Left hindlimb (tissue), 1 donor: ENCODE results near the gene FBXO38.

ENCODE experiments used
- DNase-seq: peaks from one replicate; pipeline ENCODE4 v3.0.0-alpha.2; 2018

Gene FBXO38

DNA sequence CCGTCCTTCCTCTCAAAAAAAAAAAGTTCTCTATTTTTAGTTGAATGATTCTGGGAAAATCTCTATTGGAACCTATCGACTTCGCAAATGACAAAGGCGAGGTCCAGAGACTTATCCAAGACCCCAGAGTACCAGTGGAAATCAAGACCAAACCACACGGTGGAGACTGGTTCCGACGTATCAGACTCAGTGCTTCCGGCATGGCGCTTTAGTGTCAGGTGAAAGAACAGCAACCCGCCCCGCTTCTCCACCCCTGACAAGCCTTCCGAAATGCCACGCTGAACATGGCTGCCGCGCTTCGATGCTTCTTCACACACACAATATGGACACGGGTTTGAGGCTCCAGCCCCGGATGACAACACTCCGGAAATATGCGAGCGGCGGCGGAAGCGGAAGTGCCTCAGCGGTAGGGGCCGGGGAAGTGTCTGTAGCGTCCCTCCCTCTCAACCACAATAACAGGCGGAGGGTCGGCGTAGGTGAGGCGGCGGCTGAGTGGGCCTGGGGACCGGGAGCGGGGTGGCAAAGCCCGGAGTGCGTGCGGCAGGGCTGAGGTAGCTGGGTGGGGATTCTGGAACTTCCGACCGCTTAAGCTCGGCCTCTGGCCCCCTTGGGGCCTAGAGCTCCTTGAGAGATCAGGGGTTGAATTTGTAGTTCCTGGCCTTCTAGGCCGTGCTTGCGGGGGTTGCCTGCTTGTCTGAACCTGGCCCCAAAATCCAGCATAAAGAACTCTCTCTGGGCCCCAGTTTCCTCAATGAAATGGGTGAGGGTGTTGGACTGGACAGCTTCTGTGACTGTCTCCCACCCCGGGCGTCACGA is at the start of gene FBXO38:
Gene FBXO38, plus strand, starts transcription at position 395 of the 816 bp plus-strand sequence. CDS start 10,819 bp downstream, outside the sequence.
- DNase-seq, result peak; percentile 97

DNA sequence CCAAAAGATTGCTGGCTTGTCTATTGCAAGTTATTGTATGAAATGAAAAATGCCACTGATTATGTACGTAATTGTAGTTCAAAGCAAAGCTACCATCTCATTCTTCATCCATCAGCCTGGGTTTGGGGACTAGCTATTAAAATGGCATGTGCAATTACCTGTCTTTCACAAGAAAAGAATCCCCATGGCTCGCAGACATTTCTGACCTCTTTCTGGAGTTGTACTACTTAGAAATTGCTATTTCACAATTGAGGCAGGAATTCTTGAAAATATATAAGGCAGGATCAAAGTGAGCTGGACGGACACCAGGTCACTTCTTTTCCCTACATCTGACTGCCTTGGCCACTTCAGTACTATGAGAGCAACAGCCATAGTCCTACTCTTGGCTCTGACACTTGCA is 48.5 kb upstream of the FBXO38 start, which contains the start of gene SPINK9:
Gene SPINK9, plus strand, starts transcription at position 301 of the 400 bp plus-strand sequence. Its CDS starts 55 bp downstream, at position 356.
- no peak for DNase-seq

DNA sequence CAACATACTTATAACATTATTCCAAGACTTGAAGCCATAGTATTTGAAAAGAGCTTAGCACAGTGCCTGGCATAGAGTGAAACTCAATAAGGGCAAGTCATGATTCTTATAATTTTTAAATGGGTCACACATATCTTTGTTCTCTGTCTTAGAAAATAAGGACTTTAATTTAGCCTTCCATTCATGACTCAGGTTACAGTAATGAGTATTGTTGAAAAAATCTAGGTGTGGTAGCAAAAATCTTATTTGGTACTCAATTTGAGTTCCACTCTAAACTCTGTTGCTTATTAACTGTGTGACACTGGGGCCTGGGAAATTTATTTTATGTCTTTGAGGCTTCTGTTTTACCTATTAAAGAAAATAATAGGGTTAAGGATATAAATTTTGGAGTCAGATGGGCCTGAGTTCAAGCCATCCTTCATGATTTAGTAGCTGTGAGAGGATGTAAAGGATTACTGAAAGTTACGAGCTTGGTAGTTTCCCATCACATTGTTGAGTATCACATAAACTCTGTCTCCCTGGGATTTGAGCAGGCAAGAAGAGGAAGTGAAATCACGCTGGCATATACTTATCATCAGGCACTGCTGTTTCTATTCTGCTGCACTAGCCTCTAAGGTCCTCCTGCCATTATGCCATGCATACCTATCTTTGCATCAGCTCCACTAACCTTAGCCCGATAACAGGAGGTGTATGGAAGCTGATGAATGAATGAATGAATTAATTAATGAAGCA is 46.9 kb upstream of the FBXO38 start:
- DNase-seq, result no peak

GRCh38 chr5:148342371-148343045 is 41.2 kb upstream of the FBXO38 start:
- DNase-seq, result no peak

DNA sequence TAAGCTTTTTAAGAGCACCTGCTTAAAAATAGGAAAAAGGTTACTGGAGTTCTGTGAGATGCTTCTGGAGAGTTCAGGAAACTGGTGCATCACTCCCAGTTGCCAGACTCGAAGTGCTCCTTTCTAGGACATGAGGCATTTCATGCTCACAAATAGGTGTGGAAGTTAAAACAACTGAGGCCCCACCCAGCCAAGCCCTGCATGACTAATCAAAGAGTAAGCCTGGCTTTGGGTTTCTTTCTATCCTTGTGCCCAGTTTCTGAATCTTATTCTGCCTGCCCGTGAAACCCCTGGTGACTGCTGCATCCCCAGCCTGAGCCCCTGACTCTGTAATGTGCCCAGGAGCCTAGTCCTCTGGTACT is 40.7 kb upstream of the FBXO38 start:
- no peak for DNase-seq

- DNase-seq, result no peak
These were observed 39.9 kb upstream of the FBXO38 start for GRCh38 chr5:148343603-148344487.

GRCh38 chr5:148347706-148348105 is 36.1 kb upstream of the FBXO38 start:
- no peak for DNase-seq

DNA sequence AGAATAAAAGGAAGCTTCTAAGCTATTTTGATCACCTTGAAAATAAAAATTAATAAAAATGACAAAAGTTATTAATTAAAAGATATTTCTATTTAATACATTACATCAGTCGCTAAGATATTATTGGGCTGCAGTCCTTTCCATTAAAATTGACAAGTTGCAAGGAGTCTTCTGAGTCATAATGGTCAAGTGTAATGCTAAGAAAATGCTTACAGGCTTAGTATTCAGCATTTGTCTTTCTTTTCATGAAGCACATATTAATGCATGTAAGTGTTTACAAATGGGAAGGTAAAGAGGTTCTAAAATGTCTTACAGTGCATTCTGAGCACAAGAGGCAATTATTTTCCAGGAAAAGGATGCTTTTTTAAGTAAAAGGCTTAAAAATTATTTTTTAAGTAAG is 31.1 kb upstream of the FBXO38 start:
- DNase-seq, result no peak

GRCh38 chr5:148353634-148354033 is 30.1 kb upstream of the FBXO38 start:
- no peak for DNase-seq

GRCh38 chr5:148364343-148364742 is 19.4 kb upstream of the FBXO38 start:
- no peak for DNase-seq

DNA sequence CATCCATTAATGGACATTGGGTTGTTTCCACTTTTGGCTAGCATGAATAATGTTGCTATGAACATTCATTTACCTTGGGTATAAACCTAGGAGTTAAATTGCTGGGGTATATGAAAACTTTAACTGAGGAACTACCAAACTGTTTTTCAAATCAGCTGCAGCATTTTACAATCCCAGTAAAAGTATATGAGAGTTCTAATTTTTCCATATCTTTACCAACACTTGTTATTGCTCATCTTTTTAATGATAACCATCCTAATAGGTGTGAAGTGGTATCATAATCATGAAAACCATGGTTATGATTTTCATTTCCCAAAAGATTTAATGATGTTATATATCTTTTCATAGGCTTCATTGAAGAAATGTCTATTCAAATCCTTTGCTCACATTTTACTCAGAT is 15.5 kb upstream of the FBXO38 start:
- no peak for DNase-seq

DNA sequence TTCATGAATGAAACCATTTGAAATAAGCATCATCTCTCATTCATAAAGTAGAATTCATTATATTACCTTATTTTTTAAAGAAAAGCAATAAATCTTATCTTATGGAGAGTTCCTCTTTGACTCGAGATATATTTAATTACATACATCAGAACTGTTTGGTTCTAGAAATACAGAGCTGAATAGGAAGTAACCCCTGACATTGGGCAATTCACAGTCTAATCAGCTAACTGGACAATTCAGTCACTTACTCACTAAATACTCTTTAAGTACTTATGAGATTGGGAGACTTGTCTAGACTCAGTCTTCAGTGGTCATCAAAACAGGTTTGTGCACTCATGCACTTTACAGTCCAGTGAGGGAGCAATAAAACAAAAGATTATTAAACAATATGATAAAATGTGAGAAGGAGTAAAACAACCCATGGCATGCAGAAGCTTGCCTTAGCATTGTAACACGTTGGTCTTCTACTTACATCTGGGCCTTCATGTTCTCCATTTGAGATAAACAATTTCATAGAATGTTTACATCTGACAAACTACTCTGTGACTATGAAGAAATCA is 11.5 kb upstream of the FBXO38 start:
- no peak for DNase-seq

DNA sequence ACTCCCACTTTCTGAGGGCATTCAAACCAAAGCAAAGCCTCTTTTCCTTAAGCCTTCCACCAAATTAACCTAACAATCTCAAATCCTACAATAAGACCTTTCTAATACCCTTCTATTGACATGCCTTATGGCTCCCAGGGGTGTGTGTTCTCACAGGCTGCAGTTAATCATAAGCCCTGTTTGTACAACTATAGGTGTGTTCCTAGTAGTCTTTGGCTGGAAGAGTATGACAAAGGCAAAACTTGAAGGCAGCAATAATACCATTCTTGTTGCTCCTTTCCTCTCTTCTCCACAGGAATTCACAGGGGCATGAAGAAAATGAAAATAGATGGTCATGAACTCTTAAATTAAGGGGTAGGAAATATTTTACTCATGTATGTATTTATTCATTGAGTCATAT is 10.9 kb upstream of the FBXO38 start:
- no peak for DNase-seq

DNA sequence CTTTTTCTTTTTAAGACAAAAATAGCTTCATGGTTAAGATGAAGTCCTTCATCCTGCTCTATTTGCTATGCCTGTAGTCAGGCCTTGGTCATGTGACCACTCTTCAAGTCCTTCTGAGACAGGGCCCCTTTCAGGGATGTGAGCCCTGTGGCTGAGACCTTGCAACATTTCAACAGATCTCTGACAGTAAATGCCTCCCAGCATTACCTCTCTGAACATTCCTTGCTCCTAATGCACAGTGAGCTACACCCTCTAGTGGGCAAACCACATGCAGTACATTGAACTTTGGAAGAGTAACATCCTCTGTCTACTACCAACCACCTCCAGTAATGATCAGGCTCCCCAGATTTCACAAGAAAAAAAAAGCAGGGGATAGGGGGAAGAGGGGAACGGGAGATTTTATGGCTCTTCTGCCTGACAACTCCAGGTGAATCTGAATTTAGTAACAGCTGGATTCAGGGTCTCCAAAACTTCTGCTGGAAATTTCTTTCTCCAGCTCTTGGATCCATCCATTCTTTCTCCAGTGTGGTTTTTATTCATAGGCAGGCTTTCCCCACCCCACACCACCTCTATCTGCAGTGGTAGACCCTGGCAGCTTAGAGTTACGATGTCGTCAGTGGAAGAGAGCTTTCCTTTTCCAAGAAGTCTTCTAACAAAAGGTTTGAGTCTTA is 8.9 kb upstream of the FBXO38 start:
- DNase-seq, result peak; percentile 31

DNA sequence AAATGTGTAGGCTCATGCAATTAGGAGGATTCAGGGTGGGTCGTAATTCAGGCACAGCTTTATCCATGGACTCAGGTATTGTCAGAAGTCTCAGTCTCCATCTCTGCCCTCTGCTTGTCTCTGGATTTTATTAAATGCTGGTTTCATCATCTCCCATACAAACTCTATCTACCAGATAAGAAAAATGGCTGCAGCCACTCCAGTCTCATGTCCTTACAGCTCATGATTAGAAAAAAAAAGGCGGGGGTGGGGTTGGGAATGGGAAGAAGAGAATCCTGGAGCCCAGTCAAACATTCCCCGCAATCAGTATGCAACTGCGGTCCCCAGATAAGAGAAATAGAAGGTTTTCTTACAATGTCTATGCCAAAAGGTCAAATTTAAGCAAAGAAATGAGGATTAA is 7.6 kb upstream of the FBXO38 start:
- DNase-seq, result no peak

GRCh38 chr5:148378670-148379069 is 5.1 kb upstream of the FBXO38 start:
- DNase-seq, result no peak

DNA sequence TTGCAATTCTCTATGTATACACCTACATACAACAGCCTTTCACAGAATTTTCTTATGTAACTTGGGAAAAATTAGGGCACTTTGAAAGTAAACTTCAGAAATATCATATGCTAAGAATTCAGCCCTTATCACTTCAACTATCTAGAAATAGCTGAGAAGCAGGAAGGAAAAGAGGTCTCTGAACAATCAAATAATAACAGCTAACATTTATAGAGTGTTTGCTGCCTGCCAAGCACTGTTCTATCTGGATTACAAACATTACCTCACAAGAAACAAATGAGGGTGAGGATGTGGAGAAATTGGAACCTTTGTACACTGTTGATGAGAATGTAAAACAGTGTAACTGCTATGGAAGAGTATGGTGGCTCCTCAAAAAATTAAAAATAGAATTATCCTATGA is 4.4 kb upstream of the FBXO38 start:
- DNase-seq, result no peak

DNA sequence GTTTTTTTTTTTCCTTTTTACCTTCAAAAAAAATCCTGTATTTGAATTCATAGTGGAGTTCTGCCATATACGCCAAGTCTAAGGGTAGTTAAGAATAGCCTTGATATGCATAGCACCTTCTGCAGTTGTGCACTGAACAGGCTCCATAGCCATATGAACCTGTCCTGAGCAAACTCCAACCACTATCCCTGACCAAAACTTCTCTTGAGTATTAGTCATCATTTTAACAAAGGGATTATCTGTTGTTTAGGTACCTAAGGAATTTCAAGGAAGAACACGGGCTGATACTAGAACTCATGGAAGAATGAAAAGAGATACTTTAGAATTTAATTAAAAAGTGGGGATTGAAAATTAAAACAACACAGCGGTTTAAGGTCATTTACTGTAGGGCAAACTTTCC is 1.9 kb upstream of the FBXO38 start:
- no peak for DNase-seq

DNA sequence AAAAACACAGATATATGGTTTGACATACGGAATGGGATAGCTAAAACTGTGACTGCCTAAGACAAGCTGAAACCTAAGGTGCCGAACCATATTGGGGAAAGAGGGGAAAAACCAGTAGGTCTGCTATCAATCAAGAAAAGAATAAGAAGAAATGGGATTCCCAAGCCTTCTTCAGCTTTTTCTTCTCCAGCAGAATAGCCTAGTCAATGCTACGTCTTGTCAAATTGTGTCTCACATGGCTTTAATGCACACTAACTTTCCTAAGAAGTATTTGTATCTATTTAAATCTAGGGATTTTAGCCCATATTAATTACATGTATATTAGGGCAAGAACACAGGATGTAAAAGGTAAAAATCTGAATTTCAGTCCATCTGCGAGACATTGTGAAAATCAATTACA is 797 bp upstream of the FBXO38 start:
- DNase-seq, result no peak

- no peak for DNase-seq
These were observed 601 bp downstream of the FBXO38 start for GRCh38 chr5:148384380-148384737.

- no peak for DNase-seq
These were observed 1.3 kb downstream of the FBXO38 start for GRCh38 chr5:148385094-148385493.

GRCh38 chr5:148386041-148386440 is 2.3 kb downstream of the FBXO38 start:
- DNase-seq, result no peak
